Articular chondrocyte of knee joint (primary cell): Measurements from ENCODE around the gene KCNAB1. TPM values are rescaled to one million over a fixed set of nuclear protein-coding genes. Genes with fewer than 3 reads are reported as not detected.

Experiments used
- total RNA-seq: library from RNA; depleted of rRNA; stranded (reverse); fragments of >200 nt; gene quantifications from 2 replicates; pipeline ENCODE4 v1.2.3, GENCODE V29; 2012

Gene KCNAB1
- 1.0 and 1.2 TPM in 2 replicates for total RNA-seq

GRCh38 chr3:156120528-156121251 is at the start of gene KCNAB1:
TSS of gene KCNAB1 (plus strand) at chr3:156120578.

GRCh38 chr3:156554842-156555687 is 434.7 kb downstream of the KCNAB1 start, which contains the start of gene SSR3:
TSS of gene SSR3 (minus strand) at chr3:156555117. CDS start at chr3:156555089, 28 bp downstream.

Other genes starting within 250 kb of the KCNAB1 start
- gene GMPS, start 249.9 kb upstream of the KCNAB1 start, total RNA-seq: 63.4 and 73.7 TPM in 2 replicates